ENCODE data around the gene SH3GL2.

The SH3GL2 gene

DNA sequence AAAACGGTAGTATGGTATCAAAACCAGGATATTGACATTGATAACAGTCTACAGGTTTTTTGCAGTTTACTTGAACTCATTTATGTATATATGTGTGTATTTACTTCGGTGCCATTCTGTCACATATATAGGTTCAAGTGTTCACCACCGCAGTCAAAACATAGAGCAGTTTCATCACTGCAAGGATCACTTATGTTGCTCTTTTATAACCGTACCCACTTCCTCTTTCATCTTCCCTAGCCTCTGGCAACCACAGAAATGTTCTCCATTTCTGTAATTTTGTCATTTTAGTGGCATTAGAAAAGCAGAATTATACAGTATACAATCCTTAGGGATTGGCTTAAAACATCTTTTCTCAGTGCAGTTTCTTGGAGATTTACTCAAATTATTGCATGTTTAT lies 90.3 kb downstream of the SH3GL2 start:
- no peak for DNase-seq

DNA sequence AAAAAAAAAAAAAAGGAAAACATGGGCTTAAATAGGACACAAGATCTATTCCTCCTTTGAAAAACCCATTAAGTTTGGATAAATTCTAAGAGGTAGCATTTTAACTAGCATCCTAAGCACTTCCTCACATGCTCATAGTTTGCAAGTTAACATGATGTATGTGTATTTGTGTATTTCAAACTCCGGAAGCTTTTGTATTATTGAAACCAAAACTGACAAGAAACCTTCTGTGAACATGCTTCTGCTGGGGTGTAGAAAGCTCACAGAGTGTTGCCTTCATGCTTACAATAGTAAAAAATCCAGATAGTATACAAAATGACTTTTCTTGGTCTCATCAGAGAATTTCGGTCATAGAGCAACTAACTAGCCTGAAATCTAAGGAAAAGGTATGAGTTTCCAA lies 103.8 kb downstream of the SH3GL2 start:
- DNase-seq, result no peak

DNA sequence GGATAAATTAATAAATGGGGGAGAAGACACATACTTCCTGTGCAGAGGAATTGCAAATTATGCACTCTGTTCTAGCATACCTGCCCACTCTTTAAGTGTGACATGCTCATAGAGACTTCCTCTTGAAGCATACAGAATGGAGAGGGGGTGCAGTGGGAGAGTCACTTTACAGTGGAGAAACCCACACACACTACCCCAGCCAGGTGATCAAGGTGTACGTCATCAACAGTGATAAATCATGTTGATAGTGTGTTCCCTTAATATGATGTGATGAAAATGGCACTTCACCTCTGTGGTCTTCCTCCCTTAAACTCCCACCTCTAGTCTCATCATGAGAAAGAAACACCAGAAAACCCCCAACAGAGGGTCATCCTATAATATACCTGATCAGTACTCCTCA lies 110.0 kb downstream of the SH3GL2 start:
- DNase-seq, result no peak

DNA sequence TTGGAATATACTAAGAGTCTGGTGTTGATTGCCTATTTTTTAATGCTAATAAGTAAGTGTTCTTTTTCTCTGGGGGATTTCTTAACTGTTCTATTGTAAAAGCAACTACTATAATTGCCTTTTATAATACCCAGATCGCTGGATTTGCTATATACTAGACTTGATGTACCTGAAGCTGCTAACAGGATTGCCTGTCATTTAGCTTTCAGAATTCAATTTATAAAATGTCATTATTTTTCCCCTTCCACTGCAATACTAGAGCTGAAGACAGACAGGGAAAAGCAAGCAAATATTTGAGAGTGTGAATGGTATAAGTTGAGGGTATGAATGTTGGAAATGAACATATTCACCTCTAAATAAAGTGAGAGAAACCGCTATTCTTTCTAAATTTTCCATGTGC lies 115.5 kb downstream of the SH3GL2 start:
- no peak for DNase-seq

DNA sequence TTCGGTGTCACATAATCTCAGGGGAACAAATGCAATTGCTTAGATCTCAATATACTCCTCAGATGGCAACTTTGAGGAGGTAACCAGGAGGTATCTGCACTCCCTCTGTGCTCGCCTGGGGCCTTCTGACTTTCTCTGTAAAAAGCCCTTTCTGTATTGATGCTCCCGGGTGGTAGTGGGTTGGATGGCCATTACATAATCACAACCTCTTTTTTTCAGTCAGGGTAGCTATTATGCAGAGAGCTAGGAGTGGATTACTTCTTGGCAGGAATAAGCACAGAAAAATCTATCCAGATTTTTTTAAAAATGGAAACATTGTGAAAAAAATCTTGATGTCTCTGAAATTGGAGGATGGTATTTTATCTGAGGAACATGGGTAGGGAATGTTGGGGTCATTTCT lies 116.6 kb downstream of the SH3GL2 start:
- no peak for DNase-seq

DNA sequence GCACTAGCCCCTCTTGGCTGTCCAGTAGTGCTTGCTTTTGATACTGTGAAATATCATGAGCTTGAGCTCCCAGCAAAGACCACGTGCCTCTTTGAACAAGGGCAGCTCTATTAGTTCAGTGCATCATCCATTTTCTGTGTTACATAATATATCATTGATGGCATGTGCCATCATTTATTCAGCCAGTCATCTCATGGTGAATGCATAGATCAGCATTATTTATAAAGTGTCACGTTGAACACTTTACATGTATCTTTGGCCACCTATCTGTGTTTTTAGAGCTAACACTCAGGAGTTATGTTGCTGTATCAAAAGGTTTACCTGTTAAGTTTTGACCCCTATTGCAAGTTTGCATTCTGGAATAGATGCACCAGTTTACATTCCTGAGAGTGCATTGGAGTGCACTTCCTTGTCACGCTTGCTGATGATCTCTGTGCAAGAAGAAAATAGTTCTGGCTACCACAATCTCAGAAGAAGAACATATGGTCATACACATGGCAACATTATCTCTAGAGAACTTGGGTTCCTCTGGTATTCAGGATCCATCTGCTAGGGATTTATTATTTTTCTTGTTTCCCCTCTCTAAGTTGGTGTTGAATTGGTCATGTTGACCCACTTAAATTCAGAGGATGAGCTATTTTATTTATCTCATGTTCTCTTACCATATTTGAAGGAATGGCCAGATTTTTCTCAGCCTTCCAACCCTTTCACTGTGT lies 120.9 kb downstream of the SH3GL2 start:
- DNase-seq, result no peak

DNA sequence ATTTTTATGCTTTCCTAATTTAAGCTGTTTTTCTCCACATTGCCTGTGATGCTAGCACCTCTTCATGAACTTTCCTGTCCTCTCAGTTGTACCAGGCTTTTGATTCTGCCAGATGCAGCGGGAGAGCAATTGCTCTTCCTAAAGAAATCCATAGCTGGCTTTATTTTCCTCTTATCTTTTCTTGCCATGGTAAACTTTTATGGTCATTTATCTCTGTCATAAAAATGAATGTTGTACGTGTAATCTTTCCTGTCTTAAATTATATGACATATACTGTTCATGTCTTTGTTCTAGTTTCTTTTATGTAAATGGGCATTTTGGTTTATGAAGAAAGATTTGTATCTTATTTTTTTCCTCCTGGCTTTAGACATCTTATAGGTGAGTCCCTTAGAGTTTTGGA lies 127.5 kb downstream of the SH3GL2 start:
- DNase-seq, result no peak

DNA sequence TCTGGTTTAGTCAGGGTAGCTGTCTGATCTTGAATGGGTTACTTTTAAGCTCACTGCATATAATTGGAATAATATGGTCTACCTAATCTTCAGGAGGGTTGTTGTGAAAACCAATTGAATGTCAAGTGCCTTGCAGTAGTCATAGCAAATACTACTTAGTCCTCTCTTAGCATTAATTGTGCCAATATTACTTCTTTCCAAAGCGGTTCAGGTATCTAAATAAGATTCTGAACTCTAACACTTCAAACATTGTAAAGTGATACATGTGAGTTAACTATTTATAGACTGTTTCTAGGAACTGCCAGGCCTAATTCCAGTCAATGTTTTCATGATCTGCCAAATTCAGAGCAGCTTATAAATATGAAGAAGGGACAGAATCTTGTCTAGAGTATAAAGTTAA lies 140.2 kb downstream of the SH3GL2 start:
- DNase-seq, result no peak

DNA sequence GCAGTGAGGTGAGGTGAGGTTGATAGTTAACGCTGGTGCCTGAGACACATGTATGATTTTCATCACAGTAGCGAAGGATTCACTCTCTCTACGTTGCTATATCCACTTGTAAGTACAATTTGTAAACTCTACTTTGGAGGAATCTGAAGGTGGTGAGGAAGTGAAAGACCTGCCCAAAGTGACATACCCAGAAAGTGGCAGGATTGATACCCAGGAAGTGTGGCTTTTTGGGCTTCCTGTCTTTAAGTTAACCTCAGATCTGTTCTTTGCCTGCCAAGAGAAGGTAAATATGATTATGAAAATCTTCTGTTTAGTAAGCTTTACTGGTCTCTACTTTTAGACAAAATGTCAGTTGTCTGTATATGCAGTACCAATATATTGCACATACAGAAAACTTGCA lies 143.1 kb downstream of the SH3GL2 start:
- DNase-seq, result no peak

DNA sequence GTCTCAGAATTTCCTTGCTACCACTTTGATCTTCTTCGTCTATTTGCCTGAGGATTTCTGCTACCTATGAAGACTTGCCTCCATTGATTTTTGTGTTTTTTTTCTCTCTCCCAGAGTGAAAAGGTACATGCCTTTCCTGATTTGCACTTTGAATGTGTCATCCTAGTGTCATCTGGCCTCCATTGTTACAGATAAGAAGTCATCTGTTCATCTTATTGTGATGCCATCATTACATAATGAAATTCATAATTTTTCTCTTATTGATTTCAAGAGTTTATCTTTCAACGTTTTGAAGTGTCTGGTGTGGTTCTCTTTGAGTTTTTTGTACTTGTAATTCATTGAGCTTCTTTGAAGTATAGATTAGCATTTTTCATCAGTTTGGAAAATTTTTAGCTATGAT lies 144.8 kb downstream of the SH3GL2 start:
- no peak for DNase-seq

DNA sequence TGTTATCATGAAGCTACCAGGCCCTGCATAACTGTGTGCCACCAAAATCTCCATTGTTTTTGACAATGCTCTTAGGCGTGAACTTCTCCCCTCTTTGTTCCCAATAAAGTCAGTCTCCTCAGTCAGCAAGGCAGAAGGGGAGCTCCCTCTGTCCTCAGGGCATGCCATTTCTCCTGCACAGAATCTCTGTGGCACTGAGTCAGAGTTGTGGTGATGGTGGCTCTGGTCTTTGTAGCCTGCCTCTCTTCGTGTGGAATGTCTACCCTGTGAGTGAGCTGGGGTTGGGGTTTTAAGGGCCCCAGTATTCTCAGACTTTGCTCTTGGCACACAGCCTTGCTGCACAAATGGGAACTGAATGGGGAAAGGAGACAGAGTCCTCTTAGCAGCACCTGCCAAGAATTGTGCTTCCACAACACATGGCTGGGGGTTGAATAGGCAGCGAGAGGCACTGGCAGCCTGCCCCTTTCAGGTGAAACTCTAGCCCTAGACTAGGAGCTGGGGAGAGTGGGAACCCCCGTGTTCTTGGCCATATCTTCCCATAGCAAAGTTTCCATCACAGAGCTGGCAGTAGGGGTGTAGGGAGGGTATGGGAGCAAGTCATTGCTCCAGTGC lies 146.6 kb downstream of the SH3GL2 start:
- DNase-seq, result no peak

DNA sequence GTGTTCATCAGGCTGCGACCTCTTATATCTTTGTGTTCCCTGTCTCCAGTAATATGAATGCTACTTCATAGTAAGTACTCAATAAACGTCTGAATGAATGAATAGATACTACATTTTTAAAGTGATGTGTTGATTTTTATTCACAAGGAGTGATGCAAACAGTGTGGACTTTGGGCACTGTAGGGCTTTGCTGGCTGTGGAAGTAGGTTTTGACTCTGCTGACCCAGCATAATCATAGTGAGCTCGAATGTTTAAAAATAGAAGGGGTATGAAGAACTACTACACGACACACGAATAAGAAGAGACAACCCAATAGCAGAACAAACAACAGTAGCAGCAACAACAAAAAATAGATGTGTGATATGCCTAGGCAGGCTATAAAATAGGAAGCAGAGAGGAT lies 147.4 kb downstream of the SH3GL2 start:
- DNase-seq, result no peak

DNA sequence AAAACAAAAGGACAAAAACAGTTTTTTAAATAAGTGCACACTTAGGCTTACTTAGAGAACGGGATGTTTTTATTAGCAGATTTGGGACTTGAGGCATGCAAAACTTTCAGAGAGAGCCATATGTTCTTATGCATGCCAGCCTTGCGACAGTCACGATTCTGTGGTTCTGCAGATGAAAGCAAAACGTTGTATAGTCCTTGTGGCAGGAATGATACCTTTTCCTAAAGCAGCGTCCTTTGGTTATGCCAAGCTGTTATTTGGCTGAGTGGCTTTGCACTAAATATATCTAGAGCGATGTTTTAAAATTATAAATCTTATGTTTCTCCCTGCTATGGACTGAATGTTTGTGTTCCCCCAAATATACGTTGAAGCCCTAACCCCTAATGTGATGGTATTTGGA lies 152.0 kb downstream of the SH3GL2 start:
- DNase-seq, result no peak

DNA sequence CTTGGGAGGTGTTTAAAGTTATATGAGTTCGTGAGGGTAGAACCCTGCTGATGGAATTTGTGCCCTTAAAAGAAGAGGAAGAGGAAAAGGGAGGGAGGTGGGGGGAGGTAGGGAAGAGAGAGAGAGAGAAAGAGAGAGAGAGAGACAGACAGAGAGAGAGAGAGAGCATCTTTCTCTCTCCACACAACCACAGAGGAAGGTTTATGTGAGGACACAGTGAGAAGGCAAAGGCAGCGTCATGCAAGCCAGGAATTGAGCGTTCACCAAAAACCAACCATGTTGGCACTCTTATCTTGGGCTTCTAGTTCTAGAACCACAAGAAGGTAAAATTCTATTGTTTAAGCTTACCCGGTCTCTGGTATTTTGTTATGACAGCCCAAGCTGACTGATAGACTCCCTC lies 152.4 kb downstream of the SH3GL2 start:
- DNase-seq, result no peak

DNA sequence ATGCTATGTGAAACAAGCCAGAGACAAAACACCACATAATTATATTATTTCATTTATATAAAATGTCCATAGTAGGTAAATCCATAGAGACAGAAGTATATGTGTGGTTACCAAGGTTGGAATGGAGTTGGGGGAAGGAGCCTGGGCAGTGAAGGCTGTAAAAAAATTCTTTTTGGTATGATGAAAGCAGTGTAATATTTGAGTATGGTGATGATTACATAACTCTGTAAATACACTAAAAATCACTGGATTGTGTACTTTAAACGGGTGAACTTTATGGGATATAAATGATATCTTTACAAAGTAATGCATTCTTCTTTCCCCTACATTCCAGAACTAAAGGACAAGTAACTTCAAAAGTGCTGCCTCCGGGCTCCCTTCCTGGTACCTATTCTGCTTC lies 155.8 kb downstream of the SH3GL2 start:
- DNase-seq, result no peak

DNA sequence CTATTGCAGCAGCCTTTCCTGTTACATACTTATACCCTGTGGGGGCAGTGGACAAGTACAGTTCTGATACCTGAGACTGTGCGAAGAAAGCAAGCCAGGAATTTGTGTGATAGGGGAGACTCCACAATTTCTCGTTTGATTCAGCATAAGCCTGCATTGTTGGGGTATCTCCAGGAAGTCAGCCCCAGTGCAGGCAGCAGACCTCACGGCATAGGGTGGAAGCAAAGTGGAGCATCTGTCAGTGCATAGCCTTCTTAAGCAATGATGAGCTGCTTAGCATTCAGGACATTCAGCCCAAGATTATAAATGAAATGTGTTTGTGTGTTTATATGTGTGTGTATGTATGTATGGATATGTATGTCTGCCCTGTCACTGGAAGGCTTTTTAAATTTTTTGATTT lies 157.0 kb downstream of the SH3GL2 start:
- DNase-seq, result no peak

DNA sequence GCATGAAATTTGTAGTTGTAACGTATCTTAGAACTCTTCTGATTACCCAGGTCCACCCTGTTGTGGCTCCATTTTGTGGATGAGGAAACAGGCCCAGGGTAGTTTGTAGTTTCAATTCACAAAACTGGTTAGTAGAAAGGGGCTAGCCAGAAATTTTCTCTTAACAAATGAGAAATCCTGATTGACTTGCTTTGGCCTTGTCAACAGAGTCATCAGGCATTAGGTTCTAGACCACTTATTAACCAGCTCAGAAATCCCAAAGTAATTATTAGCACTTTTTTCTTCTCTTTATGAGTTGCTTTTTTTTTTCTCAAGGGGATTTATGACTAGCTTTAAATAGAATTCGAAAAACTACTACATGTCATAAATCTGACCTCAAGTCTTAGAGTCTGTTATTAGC lies 160.2 kb downstream of the SH3GL2 start:
- no peak for DNase-seq

DNA sequence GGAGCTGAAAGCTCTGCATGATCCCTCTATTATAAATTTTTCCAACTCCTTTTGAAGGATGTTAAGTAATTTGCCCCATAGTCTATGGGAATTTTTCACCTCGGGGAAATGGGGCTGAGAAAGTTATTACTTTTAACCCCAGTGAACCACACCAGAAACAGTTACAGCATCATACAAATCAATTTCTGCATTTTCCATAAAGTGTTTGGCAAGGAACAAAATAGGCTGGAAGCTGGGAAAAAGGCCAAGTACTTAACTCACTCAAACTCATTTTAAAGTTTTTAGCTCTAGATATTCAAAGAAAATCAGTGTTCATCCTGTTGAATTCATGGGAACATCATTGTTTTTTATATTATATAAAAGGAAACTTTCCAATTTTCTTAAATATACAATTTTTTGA lies 160.9 kb downstream of the SH3GL2 start:
- no peak for DNase-seq

DNA sequence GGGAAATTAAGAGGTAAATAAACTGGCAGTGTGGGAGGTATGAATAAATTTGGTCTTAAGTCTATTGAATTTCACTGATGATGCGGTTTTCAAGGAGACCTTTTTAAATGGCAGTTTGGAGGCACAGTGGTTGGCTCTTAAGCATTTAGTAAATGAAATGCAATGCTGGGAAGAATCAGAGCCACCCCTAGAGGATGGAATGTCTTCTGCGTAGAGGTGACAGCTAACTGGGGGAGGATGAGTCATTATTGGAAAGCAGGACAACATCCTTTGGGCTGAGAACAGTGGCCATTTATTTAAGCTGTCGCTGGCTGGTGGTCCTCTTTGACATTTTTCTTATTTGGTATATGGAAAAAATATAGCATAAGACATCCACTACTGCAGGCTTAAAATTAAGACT lies 163.2 kb downstream of the SH3GL2 start:
- DNase-seq, result no peak

DNA sequence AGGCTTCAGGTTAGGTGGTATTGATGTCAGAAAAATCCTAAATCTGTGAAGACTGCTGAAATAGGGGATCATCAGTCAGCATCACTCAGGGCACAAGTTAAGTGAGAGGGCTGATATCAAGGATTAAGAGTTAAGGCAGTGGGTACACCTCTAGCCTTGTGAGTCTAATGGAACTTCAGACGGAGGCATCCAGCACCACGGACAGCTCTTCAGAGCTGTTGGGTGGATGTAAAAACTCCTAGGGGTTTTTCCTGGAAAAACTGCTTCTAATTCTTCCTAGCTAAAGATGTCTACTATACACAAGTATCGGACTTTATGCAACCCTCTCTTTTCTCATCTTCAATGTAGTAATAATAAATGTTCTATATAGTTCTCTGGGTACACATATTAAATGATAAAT lies 165.9 kb downstream of the SH3GL2 start:
- DNase-seq, result peak; percentile 2

DNA sequence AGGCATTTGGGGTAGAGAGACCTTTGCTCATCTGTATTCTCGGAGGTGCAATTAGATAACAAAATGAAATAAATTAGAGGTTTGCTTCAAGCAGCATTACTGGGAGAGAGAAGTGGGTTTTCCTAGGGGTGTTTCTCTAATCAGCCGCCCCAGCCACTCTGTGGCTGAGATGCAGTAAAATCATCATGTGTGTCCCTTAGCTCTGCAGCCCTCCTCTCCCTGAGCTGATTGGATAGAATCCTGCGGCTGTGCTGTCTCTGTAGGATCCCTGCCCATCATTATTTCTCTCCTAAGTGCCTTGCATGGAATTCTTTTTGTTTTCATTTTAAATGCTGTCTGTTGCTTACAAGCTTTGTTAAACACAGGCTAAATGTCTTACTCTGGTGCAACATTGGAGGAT lies 171.4 kb downstream of the SH3GL2 start:
- DNase-seq, result no peak

DNA sequence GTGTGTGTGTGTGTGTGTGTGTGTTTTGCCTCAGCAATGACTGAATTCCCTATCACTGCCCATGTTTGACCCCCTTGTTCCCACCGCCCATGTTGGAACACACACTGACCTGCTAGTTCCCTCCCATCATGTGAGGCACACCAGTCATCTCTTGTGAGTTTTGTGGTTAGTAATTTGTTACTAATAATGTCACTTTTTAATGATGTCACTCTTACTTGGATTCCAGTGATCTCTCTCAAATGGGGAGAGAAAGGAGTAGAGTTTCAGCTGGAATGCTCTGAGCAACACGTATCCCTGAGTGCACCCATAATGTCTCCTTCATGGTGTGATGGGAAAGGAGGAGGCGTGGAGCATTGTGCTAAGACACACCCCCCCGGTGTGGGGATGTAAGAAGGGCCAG lies 172.6 kb downstream of the SH3GL2 start:
- no peak for DNase-seq

DNA sequence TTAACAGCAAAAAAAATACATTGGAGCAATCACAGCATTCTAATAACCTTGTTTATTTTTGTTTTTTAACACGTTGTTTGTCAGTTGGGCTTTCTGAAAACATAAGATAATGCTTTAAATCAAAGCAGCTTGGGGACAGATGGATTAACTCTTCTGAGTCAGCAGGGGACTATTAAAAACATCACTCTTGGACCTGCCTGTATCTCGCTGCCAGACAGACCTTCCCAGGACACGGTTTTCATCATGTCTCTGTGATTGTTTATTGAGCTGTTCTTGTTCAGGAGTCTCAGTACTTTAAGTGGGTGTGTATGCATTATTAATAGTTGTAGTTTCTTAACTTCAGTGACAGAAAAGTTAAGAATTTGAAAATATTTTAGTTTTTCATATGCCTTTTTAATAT lies 173.2 kb downstream of the SH3GL2 start:
- DNase-seq, result no peak

DNA sequence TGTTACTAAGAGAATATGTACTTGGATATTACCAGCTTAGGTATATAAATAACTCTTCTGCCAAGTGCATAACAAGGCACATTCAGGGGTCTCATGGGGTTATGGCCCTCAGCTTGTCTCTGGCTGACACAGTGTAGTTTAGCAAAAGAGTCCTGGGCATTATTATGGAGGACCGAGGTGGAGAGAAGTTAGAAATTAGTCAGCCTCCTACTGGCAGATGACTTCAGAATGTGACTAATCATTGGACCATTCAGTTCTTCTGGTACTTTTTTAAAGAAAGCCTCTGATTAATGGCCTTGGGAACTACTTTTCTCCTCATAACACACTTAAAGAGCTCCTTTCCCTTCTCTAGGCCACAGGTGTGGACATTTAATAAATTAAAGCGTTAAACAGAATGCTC lies 178.9 kb downstream of the SH3GL2 start:
- no peak for DNase-seq

DNA sequence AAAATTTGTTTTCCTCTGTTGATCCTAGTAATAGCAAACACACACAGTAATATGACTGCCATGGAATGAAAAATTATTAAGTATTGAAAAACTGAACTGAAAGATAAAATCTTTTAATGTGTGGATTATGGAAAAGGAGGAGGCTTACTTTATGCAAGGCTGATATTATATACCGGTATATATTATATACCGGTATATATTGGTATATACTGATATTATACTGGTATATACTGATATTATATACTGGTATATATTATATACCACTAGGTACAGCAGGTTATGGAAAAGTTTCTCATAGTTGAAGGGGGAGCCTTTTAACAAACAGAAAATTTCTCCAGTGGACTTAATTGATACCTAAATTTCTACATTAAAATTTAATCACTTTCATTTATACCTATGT lies 181.4 kb downstream of the SH3GL2 start:
- DNase-seq, result no peak

All from NCI-H226 (cell line).